ENCODE results near the gene TENM4.

DNA sequence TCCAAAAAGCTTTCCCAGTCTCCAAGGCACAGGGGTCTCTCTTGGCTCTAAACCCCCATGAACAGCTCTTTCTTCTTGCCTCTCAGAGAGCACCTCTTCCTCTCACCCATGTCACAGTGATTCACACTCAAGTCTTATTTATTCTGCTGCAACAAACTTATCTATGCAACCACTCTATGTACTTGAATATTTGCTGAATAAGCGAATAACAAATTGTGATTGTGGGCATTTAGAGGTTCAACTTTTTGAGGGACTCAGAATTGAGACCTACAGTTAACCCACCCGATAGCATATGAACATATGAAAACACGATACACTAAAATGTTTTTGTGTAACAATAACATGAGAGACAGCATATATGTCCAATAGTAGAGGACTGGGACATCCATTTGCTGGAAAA, 729.1 kb downstream of the TENM4 start:
- TF ChIP-seq SIN3A (IDR thresholded peaks at IDR 0.05; ENCODE audit: borderline replicate concordance, insufficient read depth, low read depth, low read length): no peak
- TF ChIP-seq, protein P1, sequence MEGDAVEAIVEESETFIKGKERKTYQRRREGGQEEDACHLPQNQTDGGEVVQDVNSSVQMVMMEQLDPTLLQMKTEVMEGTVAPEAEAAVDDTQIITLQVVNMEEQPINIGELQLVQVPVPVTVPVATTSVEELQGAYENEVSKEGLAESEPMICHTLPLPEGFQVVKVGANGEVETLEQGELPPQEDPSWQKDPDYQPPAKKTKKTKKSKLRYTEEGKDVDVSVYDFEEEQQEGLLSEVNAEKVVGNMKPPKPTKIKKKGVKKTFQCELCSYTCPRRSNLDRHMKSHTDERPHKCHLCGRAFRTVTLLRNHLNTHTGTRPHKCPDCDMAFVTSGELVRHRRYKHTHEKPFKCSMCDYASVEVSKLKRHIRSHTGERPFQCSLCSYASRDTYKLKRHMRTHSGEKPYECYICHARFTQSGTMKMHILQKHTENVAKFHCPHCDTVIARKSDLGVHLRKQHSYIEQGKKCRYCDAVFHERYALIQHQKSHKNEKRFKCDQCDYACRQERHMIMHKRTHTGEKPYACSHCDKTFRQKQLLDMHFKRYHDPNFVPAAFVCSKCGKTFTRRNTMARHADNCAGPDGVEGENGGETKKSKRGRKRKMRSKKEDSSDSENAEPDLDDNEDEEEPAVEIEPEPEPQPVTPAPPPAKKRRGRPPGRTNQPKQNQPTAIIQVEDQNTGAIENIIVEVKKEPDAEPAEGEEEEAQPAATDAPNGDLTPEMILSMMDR (IDR thresholded peaks at IDR 0.05): no peak
